Fibroblast of skin of scalp (primary cell): ENCODE results near the gene CFLAR.
"Not testable (repeated sequence)": the region's sequence is repeated elsewhere in the genome, so short reads cannot be mapped to it uniquely, and the experiment has no call there.

Experiments used
- DNase-seq: peaks from one replicate; pipeline ENCODE4 v3.0.0-alpha.2; 2013

CFLAR gene

GRCh38 chr2:201118961-201119854 lies 3.2 kb downstream of the CFLAR start:
- DNase-seq, result no peak

GRCh38 chr2:201122276-201122675 lies 6.3 kb downstream of the CFLAR start:
- no peak for DNase-seq

GRCh38 chr2:201126308-201127151 lies 10.6 kb downstream of the CFLAR start:
- DNase-seq, result peak; percentile 63

GRCh38 chr2:201127152-201127511 lies 11.2 kb downstream of the CFLAR start:
- DNase-seq, result no peak

- peak; percentile 57 for DNase-seq
These were observed 11.6 kb downstream of the CFLAR start for GRCh38 chr2:201127570-201127969.

- no peak for DNase-seq
These were observed 12.1 kb downstream of the CFLAR start for GRCh38 chr2:201128033-201128432.

- DNase-seq, result peak; percentile 83
These were observed 13.1 kb downstream of the CFLAR start for GRCh38 chr2:201128933-201129505.

- DNase-seq, result peak; percentile 72
These were observed 14.7 kb downstream of the CFLAR start for GRCh38 chr2:201130524-201131186.

GRCh38 chr2:201132518-201132917 lies 16.6 kb downstream of the CFLAR start:
- DNase-seq, result no peak

GRCh38 chr2:201135386-201135785 lies 19.4 kb downstream of the CFLAR start:
- no peak for DNase-seq

GRCh38 chr2:201136889-201137321 lies 20.9 kb downstream of the CFLAR start:
- DNase-seq, result no peak

GRCh38 chr2:201137505-201138400 lies 21.8 kb downstream of the CFLAR start:
- no peak for DNase-seq

- no peak for DNase-seq
These were observed 22.5 kb downstream of the CFLAR start for GRCh38 chr2:201138401-201138970.

- DNase-seq, result not testable (repeated sequence)
These were observed 23.2 kb downstream of the CFLAR start for GRCh38 chr2:201138986-201139781.

- peak; percentile 79 for DNase-seq
These were observed 24.1 kb downstream of the CFLAR start for GRCh38 chr2:201139836-201140604.

- DNase-seq, result no peak
These were observed 28.4 kb downstream of the CFLAR start for GRCh38 chr2:201144101-201145051.

- no peak for DNase-seq
These were observed 32.5 kb downstream of the CFLAR start for GRCh38 chr2:201148434-201148990.
